HG02973 (cell line): ENCODE measurements around the gene TENM3.

Source experiments
- ATAC-seq: cut with Tn5 transposase; IDR thresholded peaks from one replicate; pipeline ENCODE4 v1.9.1; 2021; ENCODE audit warnings: moderate library complexity; ENCODE audit not compliant: unreplicated experiment

The TENM3 gene

GRCh38 chr4:182648766-182649165 is 405.6 kb downstream of the TENM3 start:
- ATAC-seq = no peak

- no peak for ATAC-seq
Measured at GRCh38 chr4:182649698-182650477, 406.7 kb downstream of the TENM3 start.

- no peak for ATAC-seq
Measured at GRCh38 chr4:182653596-182653995, 410.4 kb downstream of the TENM3 start.

- no peak for ATAC-seq
Measured at GRCh38 chr4:182655340-182655739, 412.1 kb downstream of the TENM3 start.

GRCh38 chr4:182662551-182662950 is 419.3 kb downstream of the TENM3 start:
- no peak for ATAC-seq

- no peak for ATAC-seq
Measured at GRCh38 chr4:182671231-182671630, 428.0 kb downstream of the TENM3 start.

- ATAC-seq = no peak
Measured at GRCh38 chr4:182671749-182672148, 428.5 kb downstream of the TENM3 start.

- ATAC-seq = no peak
Measured at GRCh38 chr4:182678590-182678989, 435.4 kb downstream of the TENM3 start.

GRCh38 chr4:182679533-182679932 is 436.3 kb downstream of the TENM3 start:
- ATAC-seq = no peak

- ATAC-seq = no peak
Measured at GRCh38 chr4:182680234-182680653, 437.0 kb downstream of the TENM3 start.

GRCh38 chr4:182683661-182684060 is 440.5 kb downstream of the TENM3 start:
- no peak for ATAC-seq

GRCh38 chr4:182684796-182685195 is 441.6 kb downstream of the TENM3 start:
- no peak for ATAC-seq

- no peak for ATAC-seq
Measured at GRCh38 chr4:182688081-182688480, 444.9 kb downstream of the TENM3 start.

GRCh38 chr4:182694551-182694950 is 451.3 kb downstream of the TENM3 start:
- no peak for ATAC-seq

GRCh38 chr4:182695009-182695408 is 451.8 kb downstream of the TENM3 start:
- ATAC-seq = no peak

GRCh38 chr4:182695842-182696241 is 452.6 kb downstream of the TENM3 start:
- ATAC-seq = no peak

GRCh38 chr4:182697094-182697493 is 453.9 kb downstream of the TENM3 start:
- no peak for ATAC-seq

- no peak for ATAC-seq
Measured at GRCh38 chr4:182698212-182698611, 455.0 kb downstream of the TENM3 start.

- no peak for ATAC-seq
Measured at GRCh38 chr4:182699201-182699600, 456.0 kb downstream of the TENM3 start.

GRCh38 chr4:182699795-182700194 is 456.6 kb downstream of the TENM3 start:
- no peak for ATAC-seq

GRCh38 chr4:182700362-182701160 is 457.4 kb downstream of the TENM3 start:
- no peak for ATAC-seq

- no peak for ATAC-seq
Measured at GRCh38 chr4:182704077-182704476, 460.9 kb downstream of the TENM3 start.
